ENCODE data around the gene SLC25A26.
A peak's percentile ranks its signal among the peaks of the same experiment; 100 is the strongest.

Gene SLC25A26

DNA sequence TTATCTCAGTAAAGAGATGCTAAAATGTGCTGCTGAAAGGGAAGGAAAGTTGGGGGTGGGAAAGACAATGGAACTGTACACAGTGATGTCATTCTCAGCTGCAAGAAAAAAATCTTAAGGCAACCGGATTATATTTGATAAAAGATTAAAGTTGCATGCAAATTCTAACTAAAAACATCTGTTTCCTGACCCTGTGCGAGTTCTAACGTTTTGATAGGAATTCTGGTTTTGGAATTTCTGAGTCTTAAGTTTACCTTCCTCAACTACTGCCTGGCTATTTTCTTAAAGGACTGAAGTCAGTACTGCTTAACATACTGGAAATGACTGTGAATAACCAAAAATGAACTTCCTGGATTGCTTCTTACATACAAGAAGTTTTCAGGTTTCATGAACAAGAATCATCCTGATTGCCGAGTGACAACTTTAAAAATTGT, 115.5 kb downstream of the SLC25A26 start:
- no peak for DNase-seq

DNA sequence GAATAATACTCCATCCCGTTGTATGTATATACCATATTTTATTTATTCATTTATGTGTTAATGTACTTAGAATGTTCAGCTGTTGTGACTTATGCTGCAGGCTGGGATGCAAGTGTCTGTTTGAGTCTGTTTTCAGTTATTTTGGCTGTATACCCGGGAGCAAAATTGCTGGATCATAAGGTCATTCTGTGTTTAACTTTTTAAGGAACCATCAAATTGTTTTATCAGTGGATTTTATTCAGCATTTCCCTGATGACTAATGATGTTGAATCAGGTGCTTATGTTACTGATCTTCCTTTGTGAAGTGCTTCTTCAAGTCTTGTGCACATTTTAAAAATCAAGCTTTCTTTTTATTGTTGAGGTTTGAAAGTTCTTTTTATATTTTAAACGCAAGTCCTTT, 118.1 kb downstream of the SLC25A26 start:
- no peak for DNase-seq

DNA sequence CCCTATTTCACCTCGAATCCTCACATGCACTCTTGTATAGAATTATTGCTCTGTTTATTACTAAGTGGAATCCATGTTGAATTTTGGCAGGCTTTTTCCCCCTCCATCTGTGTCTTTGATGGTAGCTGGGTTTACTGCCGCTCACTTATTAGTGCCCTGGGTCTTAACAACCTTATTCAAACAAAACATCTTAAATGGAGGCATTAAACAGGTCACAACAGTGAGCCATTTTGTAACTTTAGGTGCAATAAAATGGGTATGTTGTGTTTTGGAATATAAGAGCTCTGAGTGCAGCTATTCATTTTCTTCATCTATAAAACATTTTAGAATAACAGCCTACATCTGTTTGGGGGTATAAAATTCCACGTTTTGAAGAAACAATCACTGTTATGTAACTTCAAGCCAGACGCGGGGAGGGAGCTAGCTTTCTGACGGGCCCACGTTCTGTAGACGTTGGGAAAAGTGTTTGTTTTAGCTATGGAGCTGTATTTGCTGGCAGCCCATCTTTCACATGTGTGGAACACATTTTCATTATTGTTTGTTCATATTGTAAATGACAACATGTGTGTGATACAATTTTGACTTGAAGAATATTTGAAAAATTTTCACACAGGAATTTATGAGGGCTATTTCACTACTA, 122.0 kb downstream of the SLC25A26 start:
- DNase-seq: no peak

GRCh38 chr3:66344391-66344811, 123.6 kb downstream of the SLC25A26 start:
- DNase-seq: no peak

DNA sequence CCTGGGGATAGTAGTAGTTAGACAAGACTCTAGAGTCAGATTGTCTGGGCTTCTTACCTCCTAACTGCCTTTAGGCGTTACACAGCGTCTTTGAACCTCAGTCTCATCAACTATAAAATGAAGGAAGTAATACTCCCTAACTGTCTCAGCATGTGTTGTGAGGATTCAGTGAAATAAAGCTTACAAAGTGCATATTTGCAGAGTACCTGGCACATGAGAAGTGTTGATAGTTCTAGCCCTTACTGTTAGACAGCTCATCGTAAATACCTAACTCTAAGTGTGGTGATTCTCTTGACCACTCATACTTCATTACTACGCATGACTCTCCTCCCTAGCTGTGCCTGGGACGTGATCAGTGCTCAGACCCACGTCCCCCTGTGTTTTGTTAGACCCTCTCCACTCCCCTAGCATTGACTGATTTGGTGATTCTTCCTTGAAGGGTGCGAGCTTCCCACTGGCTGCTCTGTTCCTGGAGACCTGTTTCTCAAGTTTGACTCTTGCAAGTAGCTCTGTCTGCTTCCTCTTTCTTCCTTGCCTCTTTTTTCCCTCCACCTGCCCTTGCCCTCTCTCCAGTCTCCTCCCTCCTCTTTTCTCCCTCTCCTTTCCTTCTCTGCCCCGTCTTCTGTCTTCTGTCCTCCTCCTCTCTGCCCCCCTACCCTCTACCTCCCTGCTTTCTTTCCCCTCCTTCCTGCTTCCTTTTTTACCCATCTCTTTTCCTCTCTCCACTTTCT, 124.2 kb downstream of the SLC25A26 start:
- no peak for DNase-seq

GRCh38 chr3:66348704-66349103, 127.9 kb downstream of the SLC25A26 start:
- no peak for DNase-seq

DNA sequence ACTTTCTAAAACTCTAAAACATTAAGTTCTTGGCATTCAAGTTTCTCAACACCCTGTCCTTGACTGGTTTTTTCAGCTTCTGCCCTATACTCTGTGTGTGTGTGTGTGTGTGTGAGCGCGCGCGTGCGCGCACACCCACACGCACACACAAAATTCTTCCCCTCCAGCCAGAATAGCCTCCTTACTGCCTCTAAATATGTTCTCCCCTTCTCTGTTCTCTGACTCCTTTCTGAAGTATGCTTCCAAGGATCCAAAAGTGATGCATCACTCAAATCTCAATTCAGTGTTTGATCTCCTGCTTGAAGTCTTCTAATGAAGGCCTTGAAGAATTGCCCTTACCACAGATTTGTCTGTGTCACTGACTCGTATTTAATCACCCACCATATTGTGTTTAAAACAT, 129.8 kb downstream of the SLC25A26 start:
- no peak for DNase-seq

DNA sequence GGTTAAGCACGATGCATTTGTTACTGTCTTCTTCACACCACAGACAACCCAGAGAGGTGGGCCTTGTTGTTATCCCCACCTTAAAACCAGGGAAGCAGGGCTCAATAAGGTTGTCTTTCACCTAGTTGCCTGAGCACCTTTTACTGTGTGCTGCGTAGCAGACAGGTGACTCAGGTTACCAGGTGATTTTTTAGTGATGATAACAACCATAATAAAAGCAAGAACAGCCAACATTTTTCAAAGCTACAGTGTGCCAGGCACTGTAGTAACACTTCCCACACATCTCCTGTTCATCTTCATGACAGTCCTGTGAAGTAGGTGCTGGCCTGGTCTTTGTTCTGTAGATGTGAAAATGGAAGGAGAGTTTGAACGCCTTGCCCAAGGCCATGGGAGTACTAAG, 132.2 kb downstream of the SLC25A26 start:
- no peak for DNase-seq

GRCh38 chr3:66353530-66353929, 132.7 kb downstream of the SLC25A26 start:
- DNase-seq: no peak

- no peak for DNase-seq
Measured at GRCh38 chr3:66354001-66354400, 133.2 kb downstream of the SLC25A26 start.

DNA sequence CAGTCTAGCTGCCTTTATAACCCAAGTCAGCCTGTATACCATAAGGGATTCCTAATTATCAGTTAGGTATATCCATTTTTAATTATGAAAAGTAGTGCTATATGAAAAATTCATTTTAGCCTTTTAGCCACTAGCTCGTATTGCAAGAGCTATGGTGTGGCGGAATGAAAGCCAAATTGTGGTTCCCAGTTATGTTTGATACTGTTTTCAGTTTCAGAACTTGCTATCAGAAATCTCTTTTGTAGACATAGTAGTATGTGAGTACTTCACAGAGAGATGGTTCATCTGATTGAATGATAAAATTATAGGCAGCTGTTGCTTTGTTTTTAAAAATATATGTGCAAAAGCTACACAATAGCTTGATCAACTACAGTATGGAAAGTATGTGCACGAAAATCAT, 134.6 kb downstream of the SLC25A26 start:
- DNase-seq: no peak

DNA sequence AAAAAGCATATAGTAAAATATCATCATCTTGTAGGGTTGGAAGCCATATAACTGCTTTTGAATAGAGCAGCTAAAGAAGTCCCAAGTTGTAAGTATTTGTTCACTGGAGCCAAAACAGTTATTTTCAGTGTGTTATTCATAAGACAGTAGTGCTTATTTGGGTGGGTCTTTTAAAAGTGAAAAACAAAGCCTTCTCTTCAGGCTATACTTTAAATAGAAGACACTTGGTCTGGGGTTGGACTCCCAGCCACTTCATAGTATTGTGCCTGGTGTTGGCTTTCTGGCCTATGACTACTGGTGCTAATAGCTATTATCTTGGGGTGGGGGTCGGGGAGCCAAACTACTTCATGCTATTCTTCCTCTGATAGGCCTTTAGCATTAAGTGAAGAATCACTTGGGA, 135.2 kb downstream of the SLC25A26 start:
- no peak for DNase-seq

- no peak for DNase-seq
Measured at GRCh38 chr3:66361356-66361755, 140.6 kb downstream of the SLC25A26 start.

- no peak for DNase-seq
Measured at GRCh38 chr3:66362541-66362941, 141.7 kb downstream of the SLC25A26 start.

DNA sequence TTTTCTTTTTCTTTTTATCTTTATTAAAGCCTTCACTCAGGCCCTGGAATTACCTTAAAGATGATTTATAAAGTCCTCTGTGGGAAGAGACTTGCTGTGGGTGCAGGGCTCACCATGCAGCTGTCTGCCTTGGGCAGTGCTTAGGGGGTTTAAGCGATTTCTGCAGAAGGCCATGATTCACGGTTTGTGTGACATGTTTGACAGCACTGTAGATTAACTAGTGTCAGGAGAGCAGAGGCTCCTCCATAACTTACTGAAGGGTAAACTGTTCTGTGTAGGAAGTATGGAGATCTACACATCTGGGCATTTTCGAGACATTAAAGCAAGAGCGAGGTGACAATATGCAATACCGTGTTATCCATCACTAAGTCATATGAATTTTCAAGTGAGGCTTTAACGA, 142.3 kb downstream of the SLC25A26 start:
- DNase-seq: no peak

DNA sequence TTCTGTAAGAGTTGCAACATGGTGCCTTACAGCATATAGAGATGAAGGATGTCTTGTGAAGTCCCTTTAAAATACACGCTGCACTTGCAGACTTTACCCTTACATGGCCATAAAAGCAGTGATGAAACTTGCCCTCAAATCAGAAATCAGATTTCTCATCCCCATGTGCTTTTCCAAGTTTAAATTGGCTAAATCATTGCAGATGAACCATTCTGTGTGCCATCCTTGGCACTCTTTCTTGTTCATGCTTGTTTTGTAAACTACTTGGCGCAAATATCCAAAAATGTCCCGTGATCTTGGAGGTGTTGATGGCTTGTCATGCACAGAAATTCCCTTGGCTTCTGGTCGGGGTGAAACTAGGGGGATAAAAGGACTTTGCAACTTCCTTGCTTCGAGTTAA, 144.3 kb downstream of the SLC25A26 start:
- DNase-seq: no peak

DNA sequence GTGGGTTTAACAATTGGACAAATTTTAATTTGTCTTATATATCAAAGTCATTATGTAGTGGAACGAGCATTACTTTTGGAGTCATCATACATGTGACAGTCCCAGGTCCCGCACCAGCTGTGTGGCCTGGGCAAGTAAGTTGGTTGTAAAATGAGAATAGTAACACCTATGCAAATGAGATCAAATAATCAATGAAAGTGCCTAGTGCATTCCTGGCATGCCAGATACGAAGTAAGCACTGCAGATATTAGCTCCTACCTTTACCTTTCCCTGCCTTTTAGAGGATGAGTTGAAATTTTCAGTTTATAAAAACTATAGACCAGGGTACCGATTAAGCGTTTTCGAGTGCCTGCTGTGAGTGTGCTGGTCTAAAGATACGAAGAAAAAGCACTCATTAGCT, 145.9 kb downstream of the SLC25A26 start:
- DNase-seq: no peak

DNA sequence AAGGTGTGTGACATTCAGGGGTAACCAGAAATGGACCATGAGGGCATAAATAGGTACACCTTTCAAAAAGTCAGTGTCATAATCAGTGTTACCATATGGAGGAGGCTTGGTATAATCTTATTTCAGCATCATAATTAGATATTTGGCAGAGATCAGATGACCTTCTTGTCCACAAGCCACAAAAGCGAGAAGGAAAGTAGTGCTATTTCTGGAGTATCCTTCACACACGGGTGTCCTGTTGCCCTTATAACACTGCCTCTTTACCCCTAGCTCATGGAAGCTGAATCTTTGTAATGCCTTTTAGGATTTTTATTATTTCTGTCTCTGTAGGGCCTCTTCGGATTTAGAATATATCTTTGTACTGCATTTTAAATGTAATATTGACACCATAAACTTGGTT, 147.2 kb downstream of the SLC25A26 start:
- no peak for DNase-seq

- DNase-seq: no peak
Measured at GRCh38 chr3:66370179-66370578, 149.4 kb downstream of the SLC25A26 start.

- DNase-seq: no peak
Measured at GRCh38 chr3:66371432-66371831, 150.6 kb downstream of the SLC25A26 start.

- DNase-seq: no peak
Measured at GRCh38 chr3:66372681-66373350, 152.0 kb downstream of the SLC25A26 start.

GRCh38 chr3:66376568-66376967, 155.8 kb downstream of the SLC25A26 start:
- no peak for DNase-seq

DNA sequence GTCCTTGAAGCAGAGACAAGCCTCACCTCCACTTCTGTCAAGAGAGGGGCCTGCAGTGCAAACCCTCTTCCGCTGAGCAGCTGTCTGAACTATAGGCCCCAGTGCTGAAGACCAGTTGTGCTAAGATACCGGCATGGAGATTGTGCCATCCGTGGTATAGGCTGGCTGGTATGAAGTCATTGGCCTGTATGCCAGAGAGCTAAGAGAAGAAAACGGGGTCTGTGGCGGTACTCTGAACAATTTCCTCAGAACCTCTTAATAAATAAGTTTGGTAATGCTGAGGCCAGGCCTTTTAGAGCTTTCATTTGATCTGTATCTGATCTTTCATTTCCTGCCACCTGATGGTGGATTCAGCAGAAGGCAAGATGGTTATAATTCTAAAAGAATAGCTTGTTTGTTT, 157.0 kb downstream of the SLC25A26 start:
- no peak for DNase-seq

DNA sequence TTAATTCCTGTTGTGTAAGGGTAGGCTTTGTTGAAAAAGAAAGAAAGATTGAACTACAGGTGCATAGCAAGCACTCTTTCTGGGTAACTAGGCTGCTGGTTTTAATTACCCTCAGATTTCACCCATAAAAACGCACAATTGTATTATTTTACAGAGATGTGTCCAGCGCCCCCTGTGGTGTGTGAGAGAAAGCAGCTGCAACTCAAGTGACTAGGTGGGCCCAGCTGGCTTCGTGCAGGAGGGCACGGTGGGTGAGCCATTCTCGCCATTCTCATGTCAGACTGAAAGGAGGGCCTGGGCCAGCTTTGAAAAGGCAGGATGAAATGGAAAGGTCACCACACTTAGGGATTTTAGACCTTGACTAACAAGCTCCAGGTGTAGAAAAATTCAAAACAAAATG, 157.5 kb downstream of the SLC25A26 start:
- DNase-seq: peak; percentile 28

All from hematopoietic multipotent progenitor cell treated with erythropoietin and hydrocortisone succinate and interleukin-3 and kit ligand, for 8 days (in vitro differentiated cells).